Sciatic nerve (tissue), 2 donors: ENCODE measurements around the gene CCM2. TPM values are rescaled to one million over a fixed set of nuclear protein-coding genes. Genes with fewer than 3 reads are reported as not detected.

Experiments
- ATAC-seq: fragments of 200-7000 bp; cut with Tn5 transposase; one replicate; pipeline ENCODE4 v1.9.1; 2020; ENCODE audit warnings: mild to moderate bottlenecking, moderate library complexity
- DNase-seq: peaks from one replicate; pipeline ENCODE4 v3.0.0-alpha.2; 2020; ENCODE audit warnings: low spot score
- intact Hi-C: fragments of 100-400 bp; cut with DNase I; formaldehyde crosslinking; loops from one replicate; pipeline ENCODE4 v1.14.2; 2022
- total RNA-seq: library from RNA; stranded (reverse); fragmentation: NEBNext Ultra II Directional; extraction: Animal tissue kit (Norgen Biotek cat#: 25700); gene quantifications from one replicate; pipeline ENCODE4 v1.2.1, GENCODE V29; 2021
- donor health status: DM: no; HTN: no; CAD: no.
- donor health status: DM: no; HTN: no; CAD: no.

The CCM2 gene
- total RNA-seq, 1 donor from 2014 or later = 42.9 TPM

DNA sequence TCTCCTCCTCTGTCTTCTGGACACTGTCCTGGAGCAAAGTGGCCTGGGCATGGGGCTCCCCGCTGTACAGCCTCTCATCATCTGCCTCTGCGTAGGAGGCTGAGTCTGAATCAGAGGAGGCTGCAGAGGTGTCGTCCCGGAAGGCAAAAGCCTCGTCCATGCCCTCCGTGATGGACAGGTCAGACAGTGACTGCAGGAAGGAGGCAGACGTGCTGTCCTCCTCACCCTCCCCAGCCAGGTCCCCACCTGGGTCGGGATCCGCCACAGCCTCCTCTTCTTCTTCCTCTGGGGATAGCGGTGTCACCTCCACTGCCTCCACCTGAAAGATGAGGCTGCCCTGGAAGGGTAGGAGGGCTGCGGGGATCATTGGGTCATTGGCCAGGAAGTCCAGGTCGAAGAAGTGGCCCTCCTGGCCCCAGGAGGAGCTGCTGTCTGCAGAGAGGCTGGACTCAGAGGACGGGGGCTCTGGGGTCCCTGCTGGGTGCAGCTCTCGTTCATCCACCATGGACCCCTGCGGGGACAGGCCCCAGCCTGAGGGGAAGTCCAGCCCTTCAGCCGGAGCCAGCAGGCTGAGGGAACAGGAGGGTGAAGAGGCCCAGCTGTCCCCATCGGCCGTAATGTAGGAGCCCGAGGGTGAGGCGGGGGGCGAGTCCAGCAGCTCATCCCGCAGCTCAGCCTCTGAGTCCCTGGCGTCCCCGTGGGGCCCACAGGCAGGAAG lies 85.1 kb downstream of the CCM2 start:
- intact Hi-C loops = no loop called here
- no peak for DNase-seq
- no peak for ATAC-seq

DNA sequence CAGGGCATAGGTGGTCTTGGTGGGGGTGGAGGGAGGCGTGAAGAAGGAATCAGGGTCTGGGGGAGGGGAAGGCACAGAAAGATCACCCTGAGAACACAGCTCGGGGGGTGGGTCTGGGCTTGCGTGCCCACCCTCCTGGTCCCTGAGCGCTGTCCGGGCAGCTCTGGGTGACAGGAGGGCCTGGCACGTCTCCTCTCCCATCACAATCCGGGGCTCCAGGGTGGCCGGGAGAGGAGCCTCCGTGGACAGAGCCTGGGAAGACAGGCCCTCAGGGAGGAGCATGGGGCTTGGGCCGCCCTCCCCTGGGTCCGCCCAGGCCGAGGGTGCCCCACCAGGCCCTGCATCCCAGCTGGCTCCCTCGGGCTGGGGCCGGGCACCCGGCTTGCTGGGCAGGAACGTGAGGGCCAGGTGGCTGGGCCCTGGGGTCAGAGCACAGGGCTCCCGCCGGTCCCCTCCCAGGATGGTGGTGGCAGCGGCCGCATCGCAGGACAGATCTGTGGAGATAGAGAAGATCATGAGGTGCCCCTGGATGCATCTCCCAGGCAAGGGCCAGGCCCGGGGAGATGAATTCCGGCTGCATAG lies 85.7 kb downstream of the CCM2 start:
- intact Hi-C loops = no loop called here
- DNase-seq = no peak
- no peak for ATAC-seq

DNA sequence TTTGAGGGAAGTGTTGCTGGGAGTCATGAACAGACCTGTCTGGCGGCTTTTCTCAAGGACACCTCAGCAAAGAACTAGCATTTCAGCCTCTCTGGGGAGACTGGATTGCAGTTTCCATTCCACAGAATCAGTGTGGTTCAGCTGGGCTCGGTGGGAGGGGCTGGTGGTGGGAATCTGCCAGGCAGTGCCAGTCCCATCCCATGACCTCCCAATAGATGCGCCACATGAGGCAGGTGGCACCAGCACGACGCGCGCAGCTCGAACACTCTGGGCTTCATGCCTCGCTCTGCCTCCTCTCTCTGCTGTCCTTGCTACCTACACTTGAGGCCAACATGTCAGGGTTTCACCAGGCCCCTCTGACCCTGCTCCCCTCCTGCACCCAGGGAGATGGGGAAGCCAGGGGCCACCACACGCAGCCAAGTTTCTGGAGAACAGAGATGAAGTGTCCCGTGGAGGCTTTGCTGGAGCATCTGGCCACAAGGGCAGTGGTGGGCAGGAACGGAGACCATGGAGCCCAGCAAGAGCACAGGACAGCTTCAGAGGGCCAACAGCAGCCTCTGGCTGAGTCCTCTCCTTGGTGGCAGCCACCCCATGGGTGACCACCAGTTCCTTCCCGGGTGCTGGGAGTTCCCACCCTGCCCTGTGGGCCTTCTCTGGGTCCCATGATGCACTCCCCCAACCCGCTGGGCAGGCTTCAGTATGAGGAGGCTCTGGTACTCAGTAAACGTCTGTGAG lies 86.5 kb downstream of the CCM2 start:
- intact Hi-C loops = no loop called here
- DNase-seq = no peak
- no peak for ATAC-seq

DNA sequence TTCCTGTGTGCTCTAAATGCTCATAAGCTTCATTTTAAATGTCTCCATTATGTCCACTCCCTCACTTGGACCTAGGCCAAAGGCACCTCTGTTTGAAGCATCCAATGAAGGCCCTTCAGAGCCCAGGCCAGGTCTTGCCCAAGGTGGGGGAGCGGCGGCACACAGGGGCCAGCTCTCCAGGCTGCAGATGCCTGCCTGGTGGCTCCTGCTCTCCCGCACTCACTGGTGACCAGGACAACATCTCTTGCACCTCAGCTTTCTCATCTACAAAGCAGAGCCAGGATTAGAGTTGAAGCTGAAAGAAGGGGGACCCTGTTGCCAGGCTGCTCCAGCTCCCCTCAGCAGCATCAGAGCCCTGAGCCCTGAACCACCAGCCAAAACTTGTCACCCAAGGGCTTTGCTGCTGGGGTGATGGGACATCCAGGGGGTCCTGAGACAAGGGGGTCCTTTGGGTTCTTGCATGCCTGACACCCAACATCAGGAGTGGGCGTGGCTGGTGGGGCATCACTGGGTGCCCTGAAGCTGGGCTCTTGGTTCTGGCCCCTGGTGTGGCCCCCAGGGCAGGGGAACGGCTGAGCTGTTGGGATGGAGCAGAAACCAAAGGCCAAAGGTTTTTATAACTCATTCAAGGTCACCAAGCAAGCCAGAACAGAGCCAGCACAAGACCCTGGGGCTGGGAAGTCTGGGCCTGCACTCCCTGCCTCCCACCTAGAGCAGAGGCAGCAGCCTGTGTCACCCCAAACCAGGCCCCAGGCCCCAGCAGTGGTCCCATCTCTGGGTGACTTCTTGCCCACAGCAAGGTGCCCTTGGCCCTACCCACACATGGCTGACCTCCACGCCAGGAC lies 87.5 kb downstream of the CCM2 start:
- ATAC-seq = peak; percentile 18
- intact Hi-C loops = no loop called here
- DNase-seq = no peak

DNA sequence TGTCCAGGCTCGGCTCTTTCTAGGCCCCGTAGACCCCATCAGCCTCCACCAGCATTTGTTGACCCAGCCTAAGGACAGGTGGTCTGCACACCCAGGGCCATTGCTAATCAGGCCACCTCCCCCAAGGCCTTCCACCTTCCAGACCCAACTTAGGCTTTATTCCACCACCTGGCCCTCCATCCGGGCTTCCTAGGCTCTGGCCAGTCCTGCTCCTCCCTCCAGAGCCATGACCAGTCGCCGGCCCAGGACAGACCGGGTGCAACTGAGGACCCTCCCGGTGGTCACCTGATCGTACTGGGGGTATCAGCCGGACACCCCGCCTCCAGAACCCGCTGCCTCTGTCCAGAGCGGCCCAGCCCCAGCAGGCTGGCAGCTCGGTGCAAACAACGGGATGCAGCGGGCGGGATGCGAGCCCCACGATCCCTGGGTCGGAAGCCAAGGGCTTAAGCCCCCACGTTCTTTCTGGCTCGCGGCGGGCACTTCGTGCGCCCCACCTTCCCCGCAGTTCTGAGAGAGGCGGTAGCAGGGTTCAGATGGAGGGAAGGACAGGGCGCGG lies 88.2 kb downstream of the CCM2 start:
- intact Hi-C loops = no loop called here
- no peak for DNase-seq
- peak; percentile 47 for ATAC-seq

DNA sequence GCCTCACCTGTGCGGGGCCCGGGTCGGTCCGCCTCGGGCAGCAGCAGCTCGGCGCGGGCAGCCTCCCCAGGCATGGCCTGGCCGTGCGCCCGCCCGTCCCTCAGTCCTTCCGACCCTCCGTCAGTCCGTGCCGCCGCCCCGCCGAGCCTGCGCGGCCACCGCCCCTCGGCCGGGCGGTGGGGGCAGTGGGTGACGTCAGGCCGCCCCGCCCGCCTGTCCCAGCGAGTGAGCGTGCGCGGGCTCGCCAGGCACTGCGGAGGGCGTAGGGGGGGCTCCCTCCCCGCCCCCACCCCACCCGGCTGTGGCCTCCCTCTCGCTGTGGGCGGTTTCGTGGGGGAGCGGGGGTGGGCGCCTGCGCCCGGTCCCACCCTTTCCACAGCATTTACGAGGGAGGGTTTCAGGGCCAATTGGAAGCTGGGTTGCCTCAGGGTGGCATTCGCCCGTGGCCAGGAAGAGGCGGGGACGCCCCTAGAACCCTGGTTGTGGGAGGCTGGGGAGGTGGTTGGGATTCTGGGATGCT lies 88.9 kb downstream of the CCM2 start, which contains the start of gene NACAD:
TSS of gene NACAD (minus strand) at position 149 of the 520 bp plus-strand sequence. CDS start at position 74, 75 bp downstream.
- DNase-seq (peak; percentile 71), ATAC-seq (peak; percentile 87)
- intact Hi-C loops = no loop called here

DNA sequence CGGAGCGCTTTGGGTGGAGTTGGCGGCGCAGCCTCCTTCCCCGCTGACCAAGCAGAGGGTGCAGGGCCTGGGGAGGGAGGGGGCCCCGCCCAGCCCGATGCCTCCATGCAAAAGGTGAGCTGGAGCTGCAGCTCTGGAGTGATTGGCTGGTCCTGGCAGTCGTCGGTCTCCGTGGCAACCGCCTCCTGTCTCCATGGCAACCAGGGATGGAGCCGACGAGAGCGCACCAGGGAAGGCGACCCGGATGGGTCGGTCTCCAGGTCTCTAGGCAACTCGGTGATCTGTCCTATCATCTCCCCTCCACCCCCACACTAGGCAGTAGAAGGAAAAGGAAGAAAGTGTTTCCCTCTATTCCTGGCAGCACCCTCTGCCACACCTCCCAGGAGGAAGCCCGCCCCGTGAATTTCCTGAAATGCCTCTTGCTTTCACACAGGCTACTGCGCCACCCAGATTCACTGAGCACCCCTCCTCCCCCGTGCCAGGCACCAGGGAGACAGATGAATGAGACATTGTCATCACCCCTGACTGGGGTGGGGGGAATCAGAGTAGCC lies 89.4 kb downstream of the CCM2 start:
- DNase-seq (peak; percentile 79), ATAC-seq (peak; percentile 58)
- intact Hi-C loops = no loop called here

DNA sequence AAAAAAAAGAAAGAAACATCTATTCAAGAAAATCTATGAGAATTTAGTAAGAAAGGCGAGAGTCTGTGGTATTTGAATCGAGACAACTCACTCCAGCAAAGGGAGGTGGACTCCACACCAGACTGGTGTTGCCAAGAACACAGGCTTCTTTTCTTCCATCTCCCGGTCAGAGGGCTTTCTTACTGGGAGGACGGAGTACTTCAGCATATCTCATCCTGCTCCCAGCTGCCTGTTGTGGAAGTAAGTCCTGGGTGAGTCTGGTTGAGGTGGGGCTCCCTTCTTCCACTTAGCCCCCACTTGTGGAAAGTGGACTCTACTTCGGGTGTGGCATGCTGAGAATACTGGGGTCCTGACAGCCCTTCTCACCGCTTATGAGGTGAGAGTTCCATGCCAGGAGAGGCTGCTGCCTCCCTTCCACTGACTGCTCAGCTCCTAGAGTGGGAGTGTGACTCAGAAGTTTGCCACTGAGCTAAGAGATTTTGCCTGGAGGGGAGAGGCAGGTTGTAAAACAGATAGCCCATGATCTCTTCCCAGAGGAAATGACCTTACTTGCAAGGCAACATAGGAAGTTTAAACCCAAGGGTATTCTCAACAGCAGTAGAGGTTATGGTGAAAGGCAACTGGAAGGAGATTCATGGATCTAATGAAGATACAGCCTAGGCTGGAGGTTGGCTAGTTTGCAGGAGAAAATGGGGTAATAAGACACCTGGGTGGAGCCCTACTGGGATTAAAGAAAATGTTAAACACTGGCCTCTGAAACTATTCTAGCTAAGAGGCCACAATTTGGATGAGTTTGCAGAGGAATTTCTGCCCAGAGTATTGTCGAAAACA lies 92.3 kb downstream of the CCM2 start:
- ATAC-seq (no peak), DNase-seq (no peak)
- intact Hi-C loops = no loop called here

DNA sequence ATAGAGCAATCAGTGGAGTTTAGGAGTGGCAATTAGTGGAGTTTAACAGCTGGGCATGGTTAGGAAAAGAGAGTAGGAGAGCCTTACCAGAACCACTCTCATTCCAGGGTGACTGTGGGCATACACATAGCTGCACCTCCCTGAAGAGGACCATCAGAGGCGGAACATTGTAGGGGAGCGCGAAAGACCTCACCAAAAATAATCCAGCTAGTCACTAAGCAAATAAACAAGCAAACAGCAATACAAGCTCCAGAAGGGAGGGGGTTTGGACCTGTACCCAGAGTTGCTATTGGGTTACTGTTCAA lies 92.9 kb downstream of the CCM2 start:
- DNase-seq (no peak), ATAC-seq (no peak)
- intact Hi-C loops = no loop called here

DNA sequence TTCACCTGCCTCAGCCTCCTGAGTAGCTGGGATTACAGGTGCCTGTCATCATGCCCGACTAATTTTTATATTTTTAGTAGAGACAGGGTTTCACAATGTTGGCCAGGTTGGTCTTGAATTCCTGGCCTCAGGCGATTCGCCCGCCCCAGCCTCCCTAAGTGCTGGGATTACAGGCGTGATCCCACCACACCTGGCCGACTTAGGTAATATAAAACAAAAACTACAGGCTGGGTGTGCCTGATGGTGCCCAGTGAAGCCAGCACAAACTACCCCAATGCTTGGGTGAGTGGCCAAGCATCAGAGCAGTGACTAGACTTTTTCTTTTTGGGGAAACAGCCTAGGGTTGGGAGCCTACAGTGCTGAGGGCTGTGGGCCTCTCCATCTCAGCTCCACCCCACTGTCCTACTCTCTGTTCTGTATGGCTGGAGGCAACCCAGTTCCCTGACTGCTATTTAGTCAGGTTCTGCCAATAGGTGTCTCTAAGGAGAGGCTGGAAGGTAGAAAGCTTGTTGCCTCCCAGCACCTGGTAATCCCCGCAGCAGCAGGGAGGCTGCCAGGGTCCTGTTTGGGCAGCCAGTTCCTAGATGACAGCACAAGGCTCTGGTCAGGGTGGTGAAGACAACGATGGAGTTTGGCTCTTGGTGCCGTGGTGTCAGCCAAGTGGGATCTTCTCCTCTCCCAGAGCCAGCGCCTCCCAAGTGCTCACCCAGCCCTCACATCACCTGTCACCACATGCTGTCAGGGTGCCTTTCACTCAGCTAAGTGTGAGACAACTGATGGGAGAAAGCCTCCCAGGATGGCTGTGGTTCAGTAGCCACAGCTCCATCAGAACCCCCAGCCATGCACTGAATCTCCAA lies 99.2 kb downstream of the CCM2 start:
- DNase-seq = no peak
- ATAC-seq = no peak
- intact Hi-C loops = no loop called here

DNA sequence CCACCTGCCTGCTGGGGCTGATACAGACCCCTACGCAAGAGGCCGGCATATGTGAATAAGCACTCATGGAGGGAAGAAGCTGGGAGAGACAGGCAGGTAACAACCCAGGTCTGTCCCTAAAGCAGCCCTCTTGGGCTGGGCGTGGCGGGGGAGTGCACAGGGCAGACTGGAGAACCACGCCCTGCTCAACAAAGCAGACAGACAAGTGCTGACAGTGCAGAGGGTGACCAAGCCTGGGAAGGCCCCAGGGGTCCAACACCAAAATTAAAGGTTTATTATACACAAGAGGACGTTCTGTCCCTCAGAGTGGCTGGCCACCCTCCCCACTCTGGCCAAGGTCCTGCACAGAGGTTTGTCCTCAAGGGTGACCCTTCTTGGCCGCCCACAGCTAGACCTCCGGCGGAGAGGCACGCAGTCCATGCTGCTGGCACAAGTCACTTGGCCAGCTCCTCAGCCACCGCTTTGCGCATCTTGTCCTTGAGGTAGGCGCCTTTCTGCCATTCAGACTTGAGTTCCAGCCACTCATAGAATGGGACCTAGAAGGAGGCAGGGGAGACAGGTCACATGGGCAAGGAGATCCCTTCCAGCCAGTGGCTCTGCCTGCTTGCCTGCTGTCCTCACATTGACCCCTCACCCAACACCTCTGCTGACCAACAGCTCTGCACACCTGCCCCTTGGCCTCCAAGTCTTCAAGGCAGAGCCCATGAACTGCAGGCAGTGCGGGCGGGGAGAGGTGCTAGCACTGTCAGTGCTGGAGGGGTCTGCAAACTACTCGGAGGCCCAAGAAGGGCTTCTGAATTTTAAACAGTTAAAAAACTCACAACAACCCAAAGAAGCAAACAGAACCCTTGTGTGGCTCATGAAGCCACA lies 100.1 kb downstream of the CCM2 start:
- ATAC-seq (no peak), DNase-seq (no peak)
- intact Hi-C loops = no loop called here

DNA sequence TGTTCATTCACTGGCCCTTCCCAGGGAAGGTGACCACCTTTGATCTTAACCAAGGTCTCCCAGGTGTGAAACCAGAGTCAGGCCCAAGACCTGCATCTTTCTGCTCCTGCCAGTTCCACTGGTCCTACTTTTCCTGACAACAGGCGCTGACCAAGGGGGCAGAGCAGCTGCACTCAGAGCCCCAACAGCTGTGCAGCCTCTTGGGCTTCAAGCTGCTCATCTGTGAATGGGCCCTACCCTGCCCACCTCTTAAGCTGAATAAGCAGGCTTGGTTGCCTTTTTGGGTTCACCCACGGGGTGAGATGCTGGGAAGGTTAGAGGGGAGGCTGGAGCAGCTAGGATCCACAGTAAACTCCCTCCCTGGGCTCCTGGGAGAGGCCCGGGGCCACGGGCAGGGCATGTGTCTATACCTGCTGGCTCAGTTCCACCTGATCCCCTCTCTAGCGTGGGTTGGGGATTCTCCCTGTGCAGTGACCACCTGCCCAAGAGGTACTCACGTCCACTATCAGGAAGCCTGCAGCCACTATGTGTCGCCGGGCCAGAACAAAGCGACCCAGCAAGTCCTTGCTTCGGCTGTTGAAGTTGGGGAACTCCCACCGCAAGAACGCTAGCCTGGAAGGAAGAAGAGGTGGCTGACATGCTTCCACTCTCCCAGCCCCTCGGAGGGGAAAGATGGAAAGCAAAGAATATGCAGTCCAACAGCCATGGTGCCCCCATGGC lies 100.9 kb downstream of the CCM2 start:
- no peak for ATAC-seq
- DNase-seq = no peak
- intact Hi-C loops = no loop called here

DNA sequence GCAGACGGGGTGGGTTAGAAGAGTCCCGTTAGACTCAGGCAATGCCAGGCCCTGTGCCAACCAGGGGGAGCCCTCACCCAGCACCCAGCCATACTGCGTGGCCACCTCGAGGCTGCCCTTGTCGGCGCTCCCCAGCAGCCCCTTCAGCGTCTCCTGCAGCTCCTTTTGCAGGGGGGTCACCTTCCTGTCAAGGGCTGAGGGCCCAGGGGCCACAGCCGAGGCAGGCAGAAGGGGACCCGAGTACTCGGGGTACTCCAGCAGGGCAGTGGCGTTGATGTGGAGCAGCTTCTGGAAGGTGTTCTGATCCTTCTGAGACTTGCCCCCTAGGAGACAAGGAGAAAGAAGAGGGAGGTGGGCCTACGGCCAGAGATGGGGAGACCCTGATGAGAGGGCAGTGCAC lies 101.7 kb downstream of the CCM2 start:
- DNase-seq (no peak), ATAC-seq (no peak)
- intact Hi-C loops = no loop called here

DNA sequence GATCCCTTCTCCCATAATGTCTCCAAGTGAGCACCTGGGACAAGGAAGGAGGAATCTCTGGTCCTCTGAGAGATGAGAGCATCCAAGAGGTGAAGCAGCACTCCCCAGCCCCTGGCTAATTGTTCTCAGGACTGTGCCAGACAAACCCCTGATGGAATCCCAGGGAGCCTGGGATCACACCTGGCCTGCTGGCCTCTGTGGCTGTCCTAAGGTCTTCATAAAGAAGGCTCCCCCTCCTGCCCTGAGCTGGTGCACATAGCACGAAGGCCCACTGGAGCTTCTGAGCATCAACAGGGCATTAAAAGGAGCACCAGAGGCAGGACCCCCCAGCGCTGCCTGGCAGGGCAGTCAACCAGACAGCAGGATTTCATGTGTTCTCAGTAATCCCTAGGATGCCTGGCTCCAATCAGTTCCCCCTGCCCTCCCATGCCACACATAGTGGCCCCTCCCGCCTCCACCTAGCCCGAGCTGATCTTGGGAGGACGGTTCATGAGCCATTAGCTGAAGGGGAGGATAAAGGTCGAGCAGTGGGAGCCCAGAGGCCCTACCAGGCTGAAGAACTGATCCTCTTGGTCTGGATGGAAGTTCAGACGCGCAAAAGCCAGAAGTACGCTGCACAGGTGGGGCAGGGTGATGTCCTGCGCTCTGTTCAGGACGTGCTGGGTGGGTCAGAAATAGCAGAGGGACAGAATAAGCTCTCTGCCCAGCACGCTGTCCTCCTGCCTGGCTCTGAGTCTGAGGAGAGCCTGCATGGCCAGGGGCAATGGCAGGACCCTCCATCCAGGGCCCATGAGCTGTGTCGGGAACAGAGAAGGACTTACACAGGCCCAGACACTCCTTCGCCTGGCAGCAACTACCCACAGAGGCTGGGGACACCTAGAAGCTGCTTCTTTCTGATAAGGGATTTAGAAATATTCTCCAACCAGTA lies 103.0 kb downstream of the CCM2 start:
- intact Hi-C loops = no loop called here
- no peak for ATAC-seq
- no peak for DNase-seq
